HG02759 (cell line): ENCODE results near the gene PAFAH1B1.
"Not testable (repeated sequence)": the region's sequence is repeated elsewhere in the genome, so short reads cannot be mapped to it uniquely, and the experiment has no call there.

ENCODE experiments used
- ATAC-seq: cut with Tn5 transposase; IDR thresholded peaks from one replicate; pipeline ENCODE4 v1.9.1; 2021; ENCODE audit warnings: mild to moderate bottlenecking, moderate library complexity; ENCODE audit not compliant: unreplicated experiment

PAFAH1B1 gene

DNA sequence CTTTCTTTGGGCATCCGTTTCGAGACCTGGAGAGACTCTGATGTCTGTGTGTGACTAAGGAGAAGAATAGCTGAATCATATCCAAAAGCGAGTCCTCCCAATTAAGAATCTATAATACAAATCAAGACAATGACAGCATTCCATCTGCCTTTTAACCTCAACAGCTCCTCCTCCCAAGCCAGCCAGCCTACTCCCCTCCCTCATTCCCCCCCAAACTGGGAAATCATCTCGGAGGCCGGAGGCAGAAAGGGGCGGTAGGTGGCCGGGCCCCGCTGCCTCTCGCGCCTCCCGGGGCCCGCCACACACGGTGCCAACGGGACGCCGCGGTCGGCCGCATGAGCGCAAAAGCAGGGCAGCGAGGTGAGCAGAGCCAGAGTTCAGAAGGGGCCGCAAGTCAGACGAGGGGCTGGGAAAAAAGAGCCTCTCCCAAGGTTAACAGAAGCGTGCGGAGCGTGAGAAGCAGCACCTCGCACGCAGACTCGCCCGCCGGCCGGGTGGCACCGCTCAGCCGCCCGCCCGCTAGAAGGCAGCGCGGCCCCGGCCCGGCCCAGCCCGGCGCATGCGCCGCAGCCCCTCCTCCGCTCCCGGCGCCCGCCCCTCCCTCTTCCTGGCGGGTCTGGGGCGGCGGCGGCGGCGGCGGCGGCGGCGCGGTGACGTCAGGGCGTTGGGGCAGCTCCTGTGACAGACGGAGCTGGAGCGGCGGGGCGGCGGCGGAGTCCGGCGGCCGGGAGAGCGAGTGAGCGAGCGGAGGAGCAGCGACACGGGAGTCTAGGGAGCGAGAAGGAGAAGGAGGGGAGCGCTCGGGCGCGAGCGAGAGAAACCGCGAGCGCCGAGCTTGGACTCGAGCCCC, at the start of gene PAFAH1B1:
TSS of gene PAFAH1B1 (plus strand) at position 684 of the 850 bp plus-strand sequence. CDS start 44,635 bp downstream, outside the sequence.
- ATAC-seq, result peak; percentile 89

DNA sequence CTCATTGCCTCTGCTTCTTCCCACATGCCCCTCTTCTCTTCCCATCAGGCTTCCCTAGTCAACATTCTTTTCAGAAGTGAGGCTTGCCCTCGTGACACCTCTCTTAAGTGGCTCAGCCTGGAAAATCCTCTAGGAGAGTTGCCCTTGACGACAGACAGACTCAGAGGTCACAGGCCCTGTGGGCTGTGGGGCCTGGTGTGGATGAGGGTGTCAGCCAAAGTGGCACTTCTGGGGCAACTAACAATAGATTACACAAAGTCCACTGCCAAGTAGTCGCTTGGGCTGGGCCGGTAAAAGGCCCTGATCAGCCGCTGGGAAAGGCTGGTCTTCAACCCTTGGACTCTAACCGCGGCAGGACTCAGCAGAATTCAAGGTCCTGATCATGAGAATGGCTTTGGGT, 48.1 kb upstream of the PAFAH1B1 start:
- no peak for ATAC-seq

DNA sequence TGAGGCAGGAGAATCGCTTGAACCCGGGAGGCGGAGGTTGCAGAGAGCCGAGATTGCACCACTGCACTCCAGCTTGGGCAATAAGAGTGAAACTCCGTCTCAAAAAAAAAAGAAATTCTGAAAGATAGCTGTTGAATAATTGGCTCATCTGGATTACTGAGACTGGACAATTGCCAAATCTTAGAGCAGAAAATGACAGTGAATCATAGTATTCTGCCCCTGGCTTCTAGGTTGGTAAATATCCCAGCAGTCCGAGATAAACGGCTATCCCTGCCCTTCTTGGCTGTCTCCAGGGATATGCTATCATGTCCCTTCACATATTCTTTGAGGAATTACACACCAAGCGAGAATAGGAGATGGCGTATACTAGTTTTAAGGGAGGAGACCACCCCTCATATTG, 46.3 kb upstream of the PAFAH1B1 start:
- ATAC-seq, result no peak

DNA sequence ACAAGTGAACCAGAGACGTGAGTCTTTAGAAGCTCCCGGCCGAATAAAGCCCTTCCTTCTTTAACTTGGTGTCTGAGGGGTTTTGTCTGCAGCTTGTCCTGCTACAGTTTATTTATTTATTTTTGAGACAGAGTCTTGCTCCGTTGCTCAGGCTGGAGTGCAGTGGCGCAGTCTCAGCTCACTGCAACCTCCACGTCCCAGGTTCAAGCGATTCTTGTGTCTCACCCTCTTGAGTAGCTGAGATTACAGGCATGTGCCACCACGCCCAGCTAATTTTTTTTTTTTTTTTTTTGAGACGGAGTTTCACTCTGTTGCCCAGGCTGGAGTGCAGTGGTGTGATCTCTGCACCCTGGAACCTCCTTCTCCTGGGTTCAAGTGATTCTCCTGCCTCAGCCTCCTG, 45.4 kb upstream of the PAFAH1B1 start:
- not testable (repeated sequence) for ATAC-seq

DNA sequence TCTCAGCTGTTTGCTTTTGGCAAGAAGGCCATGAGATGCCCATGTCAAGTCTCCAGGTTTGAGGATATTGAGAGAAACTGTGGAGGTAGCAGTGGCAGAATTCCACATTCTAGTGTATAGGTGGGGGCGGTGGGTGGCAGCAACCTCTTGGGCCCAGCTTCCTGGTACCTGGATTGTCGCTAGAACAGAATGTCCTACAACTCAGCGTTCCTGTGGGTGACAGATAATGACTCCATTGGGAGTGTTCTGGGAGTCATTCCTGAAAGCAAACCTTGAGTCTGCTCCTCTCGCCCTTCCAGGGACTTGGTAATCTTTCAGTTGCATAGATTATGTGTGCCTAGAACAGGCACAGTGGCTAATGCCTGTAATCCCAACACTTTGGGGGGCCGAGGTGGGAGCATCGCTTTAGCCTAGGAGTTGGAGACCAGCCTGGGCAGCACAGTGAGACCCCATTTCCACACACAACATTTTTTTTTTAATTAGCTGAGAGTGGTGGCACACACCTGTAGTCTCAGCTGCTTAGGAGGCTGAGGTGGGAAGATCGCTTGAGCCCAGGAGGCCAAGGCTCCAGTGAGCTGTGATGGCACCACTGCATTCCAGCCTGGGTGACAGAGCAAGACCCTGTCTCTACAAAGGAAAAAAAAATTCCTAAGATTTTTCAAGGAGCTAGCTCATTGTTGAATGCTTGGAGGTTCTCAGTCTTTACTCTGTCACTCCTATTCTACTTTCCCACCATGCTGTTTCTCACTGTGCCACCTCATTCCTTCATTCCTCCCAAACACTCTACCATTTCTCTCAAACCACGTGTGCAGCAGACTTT, 43.9 kb upstream of the PAFAH1B1 start:
- no peak for ATAC-seq

DNA sequence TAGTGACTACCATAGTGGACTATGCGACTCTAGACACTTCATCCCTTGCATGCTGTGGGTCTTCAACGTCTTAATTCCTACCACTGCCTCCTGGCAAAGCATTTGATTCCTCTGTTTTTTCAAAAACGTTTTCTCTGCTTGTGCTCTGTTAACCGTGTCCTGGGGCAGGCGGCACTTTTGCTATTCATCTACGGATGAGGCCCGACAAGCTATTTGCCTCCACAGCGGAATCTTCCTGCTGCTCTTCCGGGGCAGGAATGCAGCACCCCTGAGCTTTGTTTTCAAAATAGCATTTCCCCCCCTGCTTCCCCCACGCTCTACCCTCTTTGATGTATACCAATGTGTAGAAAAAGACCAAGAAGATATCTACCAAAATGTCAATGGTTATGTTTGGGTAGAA, 42.0 kb upstream of the PAFAH1B1 start:
- no peak for ATAC-seq

DNA sequence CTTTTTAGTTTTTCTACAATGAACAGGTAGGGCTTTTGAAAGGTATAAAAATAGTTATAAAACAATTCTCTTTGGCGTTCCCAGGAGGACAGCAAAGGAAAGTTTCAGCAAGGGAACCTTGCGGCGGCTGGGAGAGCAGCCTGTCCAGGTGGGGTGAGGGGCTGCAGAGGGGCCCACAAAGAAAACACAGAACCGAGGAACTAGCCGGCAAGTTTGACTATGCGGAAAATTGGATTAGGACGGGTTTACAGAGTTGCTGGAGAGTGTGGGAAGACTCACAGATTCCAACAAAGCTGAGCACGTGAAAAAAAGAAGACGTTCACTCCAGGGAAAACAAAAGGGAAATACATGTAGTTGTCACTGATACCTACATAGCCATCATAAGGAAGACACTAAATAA, 41.5 kb upstream of the PAFAH1B1 start:
- no peak for ATAC-seq

DNA sequence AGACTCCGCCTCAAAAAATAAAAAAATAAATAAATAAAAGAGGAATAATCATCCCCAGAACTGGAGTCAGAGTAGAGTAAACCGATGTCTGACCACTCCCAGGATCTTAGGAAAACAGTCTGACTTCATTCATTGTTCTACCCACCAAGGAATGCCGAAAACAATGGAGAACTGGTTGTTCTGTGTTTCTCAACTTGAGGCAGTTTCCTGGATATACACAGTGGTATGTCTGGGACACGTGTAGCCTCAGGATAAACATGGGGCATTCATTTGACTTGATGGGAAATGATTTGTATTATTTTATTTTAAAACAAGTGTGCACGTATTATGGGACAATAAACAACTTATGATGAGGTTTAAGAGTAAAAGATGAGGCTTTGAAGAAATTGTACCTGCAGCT, 32.8 kb upstream of the PAFAH1B1 start:
- ATAC-seq, result no peak

DNA sequence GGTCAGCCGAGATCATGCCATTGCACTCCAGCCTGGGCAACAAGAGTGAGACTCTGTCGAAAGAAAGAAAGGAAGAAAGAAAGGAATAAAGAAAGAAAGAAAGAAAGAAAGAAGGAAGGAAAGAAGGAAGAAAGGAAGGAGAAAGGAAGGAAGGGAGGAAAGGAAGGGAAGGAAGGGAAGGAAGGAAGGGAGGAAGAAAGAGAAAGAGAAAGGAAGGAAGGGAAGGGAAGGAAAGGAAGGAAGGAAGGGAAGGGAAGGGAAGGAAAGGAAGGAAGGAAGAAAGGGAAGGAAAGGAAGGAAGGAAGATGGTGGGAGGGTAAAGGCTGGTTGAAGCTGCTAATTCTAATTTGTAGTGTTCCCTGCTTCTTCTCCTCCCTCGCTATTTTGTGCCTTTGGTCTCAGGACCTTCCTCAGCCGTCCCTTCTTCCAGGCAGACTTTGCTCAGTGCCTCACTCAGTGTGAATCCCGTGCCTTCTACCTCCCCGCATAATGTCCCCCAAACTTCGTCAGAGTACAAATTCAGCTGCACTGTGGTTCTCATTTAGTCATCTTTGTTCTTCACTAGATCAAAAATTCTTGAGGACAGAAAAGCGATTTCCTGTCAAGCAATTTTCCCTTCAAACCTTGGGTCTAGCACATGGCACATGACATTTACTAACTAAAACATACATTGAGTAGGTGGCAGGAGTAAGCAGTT, 31.1 kb upstream of the PAFAH1B1 start:
- no peak for ATAC-seq

DNA sequence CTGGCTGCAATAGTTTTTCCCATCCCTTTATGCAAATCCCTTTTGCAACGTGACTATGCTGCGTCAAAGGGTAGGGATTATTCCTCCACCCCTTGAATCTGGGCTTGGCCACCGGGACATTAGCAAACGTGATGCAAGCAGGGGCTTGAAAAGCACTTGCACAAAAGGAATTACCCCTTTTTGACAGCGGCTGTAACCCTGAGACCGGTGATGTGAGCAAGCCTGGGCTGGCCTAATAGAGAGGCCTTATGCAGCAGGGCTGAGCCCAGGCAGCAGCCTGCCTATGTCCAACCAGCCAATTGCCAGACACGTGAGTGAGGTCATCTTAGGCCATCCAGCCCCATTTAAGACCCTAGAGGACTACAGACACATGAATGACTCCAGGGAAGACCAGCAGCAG, 30.4 kb upstream of the PAFAH1B1 start:
- ATAC-seq, result no peak

DNA sequence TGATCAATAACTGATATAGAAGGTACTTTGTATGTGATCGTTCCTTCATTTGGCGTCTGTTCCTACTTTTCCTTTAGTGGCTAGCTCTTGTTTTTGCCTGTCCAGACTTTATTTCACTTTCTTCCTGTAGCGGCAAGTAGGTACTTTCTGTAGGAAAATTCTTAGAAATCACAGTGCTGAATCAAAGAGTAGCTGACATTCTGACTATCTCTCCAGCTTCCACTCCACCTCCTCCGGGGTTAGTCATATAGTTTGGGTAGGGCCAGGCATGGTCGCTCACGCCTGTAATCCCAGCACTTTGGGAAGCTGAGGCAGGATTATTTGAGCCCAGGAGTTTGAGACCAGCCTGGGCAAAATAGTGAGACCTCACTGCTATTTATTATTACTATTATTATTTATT, 29.9 kb upstream of the PAFAH1B1 start:
- ATAC-seq, result no peak

DNA sequence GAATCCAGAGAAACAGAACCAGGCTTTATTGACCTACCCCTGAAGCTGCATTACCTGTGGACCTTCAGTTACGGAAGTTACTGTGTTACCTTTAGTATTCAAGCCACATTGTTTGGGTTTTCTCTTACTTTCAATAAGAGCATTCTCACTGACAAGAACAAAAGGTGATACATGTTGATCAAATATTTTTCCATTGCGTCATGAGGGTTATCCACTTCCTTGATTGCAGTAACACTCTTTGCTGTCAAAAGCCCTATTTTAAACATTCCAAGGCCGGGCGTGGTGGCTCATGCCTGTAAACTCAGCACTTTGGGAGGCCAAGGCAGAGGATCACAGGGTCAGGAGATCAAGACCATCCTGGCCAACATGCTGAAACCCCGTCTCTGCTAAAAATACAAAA, 28.6 kb upstream of the PAFAH1B1 start:
- ATAC-seq, result no peak

DNA sequence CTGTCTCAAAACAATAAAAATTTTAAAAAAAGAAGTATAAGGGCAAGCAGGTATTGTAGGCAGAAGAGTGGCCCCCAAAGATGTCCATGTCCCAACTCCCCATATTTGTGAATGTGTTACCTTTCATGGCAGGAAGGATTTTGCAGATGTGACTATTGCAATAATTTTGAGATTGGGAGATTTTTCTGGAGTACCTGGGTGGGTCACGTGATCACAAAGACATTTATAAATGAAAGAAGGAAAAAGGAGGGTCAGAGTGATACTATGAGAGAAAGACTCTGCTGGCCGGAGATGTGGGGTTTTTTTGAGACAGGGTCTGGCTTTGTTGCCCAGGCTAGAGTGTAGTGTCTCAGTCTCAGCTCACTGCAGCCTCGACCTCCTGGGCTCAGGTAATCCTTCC, 27.4 kb upstream of the PAFAH1B1 start:
- no peak for ATAC-seq

DNA sequence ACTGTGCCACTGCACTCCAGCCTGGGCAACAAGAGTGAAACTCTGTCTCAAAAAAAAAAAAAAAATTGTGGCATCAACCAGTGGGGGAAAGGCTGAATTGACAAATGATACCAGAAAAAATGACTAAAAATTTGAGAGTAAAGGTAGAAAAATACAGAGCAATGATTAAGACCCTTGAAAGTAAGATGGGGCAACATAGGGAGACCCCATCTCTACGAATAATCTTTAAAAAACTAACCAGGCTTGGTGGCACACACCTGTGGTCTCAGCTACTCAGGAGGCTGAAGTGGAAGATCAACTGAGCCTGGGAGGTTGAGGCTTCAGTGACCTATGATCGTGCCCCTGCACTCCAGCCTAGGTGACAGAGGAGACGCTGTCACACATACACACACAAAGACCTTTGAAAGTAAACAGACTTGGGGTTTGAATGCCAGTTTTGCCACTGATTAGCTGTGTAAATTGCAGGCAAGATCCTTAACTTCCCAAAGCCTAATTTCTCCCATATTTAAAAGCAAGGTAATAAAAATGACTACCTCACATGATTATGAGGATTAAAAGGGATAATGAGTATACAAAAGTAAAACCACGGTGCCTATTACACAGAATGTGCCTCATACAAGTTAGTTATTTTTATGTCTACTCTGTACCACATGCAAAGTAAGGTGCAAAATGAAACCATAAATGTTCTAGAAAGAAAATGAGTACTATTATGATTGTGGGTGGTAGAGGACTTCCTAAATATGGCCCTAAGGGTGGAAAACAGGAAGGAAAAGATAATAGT, 21.7 kb upstream of the PAFAH1B1 start:
- ATAC-seq, result peak; percentile 80

DNA sequence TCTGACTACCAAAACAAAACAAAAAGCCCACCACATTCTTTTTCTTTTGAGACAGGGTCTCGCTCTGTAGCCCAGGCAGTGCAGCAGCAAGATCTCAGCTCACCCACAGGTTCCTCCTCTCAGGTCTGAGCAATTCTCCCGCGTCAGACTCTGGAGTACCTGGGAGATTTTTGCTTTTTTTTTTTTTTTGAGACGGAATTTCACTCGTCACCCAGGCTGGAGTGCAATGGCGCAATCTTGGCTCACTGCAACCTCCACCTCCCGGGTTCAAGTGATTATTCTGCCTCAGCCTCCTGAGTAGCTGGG, 21.2 kb upstream of the PAFAH1B1 start:
- ATAC-seq, result not testable (repeated sequence)

DNA sequence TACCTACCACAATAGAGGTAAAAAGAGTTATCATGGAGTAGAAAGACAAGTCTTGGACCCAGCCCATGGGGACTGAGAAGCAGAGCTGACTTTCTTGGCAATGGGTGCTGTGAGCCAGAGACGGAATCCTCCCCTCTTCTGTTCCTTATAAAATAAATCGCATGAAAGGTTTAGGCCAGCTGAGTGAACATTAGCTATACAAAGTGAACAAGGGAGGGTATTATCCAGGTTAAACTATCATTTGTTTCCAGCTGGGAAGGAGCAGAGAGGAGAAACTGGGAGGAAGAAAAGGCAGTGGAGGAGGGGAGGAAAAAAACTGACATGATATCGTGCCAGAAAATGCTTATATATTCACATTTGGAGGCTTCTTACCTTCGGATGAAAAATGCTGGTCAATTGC, 13.3 kb upstream of the PAFAH1B1 start:
- no peak for ATAC-seq

DNA sequence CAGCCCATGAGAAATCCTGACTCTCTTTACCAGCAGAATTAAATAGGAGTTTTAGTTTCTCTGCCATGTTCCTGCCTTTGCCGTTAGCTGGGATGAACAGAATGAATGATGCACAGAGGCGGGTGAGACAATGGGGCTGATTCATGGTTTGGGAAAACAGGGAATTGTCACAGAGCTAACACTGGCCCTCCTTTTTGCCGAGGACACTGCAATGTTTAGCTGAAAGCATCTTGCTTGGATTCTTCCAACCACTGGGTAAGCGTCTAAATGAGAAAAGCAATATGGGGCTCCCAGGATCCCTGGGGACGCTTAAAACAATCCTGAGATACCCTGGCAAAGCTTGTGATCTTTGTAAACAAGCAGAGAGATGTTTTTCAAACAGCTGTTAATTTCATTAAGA, 12.8 kb upstream of the PAFAH1B1 start:
- ATAC-seq, result no peak

DNA sequence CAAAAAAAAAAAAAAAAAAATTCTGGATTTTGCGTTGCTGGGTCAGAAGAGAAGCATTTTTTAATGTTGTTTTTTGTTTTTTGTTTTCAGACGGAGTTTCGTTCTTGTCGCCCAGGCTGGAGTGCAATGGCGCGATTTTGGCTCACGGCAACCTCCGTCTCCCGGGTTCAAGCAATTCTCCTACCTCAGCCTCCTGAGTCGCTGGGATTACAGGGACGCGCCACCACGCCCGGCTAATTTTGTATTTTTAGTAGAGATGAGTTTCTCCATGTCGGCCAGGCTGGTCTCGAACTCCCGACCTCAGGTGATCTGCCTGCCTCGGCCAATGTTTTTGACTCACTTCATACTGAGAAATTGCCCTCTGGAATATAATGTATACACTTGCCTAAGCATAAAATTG, 11.0 kb upstream of the PAFAH1B1 start:
- ATAC-seq, result no peak

DNA sequence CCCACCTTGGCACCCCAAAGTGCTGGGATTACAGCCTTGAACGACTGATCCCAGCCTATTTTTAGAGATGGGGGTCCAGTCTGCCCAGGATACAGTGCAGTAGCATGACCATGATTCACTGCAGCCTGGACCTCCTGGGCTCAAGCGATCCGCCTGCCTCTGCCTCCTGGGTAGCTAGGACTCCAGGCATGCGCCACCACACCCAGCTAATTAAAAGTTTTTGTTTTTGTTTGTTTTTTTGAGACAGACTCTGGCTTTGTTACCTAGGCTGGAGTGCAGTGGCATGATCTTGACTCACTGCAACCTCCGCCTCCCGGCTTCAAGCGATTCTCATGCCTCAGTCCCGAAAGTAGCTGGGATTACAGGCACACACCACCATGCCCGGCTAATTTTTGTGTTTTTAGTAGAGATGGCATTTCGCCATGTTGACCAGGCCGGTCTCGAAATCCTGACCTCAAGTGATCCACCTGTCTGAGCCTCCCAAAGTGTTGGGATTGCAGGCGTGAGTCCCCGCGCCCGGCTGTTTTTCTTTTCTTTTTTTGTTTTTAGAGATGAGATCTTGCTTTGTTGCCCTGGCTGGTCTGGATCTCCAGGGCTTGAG, 2.3 kb upstream of the PAFAH1B1 start:
- no peak for ATAC-seq
